GM21825 (cell line): ENCODE results near the gene NEMF.
A peak's percentile ranks its signal among the peaks of the same experiment; 100 is the strongest.
"Not testable (repeated sequence)": the region's sequence is repeated elsewhere in the genome, so short reads cannot be mapped to it uniquely, and the experiment has no call there.

ENCODE experiments used
- ATAC-seq: cut with Tn5 transposase; IDR thresholded peaks from one replicate; pipeline ENCODE4 v1.9.1; 2021; ENCODE audit warnings: mild to moderate bottlenecking, moderate library complexity; ENCODE audit not compliant: unreplicated experiment

NEMF gene

GRCh38 chr14:49820176-49820575 lies 32.4 kb downstream of the NEMF start:
- ATAC-seq, result no peak

DNA sequence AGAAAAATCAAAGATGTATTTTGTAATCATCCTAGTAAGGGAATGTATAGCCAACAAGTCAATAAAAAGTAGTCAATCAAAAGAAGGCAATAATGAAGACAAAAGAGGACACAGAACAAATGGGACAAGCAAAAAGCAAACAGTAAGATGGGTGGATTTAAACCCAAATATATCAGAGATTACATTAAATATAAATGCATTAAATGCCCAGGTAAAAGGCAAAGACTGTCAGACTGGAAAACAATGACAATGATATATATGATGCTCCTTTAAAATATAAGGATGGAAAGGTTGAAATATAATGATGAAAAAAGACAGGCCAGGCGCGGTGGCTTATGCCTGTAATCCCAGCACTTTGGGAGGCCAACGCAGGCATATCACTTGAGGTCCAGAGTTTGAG lies 35.7 kb downstream of the NEMF start:
- no peak for ATAC-seq

GRCh38 chr14:49816118-49816517 lies 36.5 kb downstream of the NEMF start:
- ATAC-seq, result not testable (repeated sequence)

- no peak for ATAC-seq
Observed at GRCh38 chr14:49808780-49809179, 43.8 kb downstream of the NEMF start.

- ATAC-seq, result no peak
Observed at GRCh38 chr14:49796025-49796424, 56.6 kb downstream of the NEMF start.

DNA sequence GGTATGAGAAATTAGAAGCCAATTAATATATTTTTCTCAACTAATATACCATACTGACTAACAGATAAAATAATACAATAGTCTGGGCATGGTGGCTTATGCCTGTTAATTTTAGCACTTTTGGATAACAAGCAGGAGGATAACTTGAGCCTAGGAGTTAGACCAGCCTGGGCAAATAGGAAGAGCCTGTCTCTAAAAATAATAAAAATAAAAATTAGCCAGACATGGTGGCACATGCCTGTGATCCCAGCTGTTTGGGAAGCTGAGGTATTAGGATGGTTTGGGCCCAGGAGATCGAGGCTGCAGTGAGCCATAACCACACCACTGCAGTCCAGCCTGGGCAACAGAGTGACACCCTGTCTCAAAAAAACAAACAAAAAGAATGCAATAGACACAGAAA lies 60.0 kb downstream of the NEMF start:
- ATAC-seq, result no peak

- ATAC-seq, result no peak
Observed at GRCh38 chr14:49786315-49786714, 66.3 kb downstream of the NEMF start.

GRCh38 chr14:49783394-49784014 lies 69.1 kb downstream of the NEMF start:
- no peak for ATAC-seq

DNA sequence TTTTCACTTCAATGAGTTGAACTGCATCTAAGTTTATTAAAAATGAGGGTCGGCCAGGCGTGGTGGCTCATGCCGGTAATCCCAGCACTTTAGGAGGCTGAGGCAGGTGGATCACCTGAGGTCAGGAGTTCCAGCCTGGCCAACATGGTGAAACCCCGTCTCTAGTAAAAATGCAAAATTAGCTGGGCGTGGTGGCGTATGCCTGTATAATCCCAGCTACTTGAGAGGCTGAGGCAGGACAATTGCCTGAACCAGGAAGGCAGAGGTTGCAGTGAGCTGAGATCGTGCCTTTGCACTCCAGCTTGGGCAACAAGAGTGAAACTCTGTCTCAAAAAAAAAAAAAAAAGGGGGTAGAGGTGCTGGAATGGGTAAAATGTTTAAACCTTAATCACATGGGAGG lies 71.5 kb downstream of the NEMF start:
- not testable (repeated sequence) for ATAC-seq

GRCh38 chr14:49778421-49778820 lies 74.2 kb downstream of the NEMF start:
- ATAC-seq, result no peak

DNA sequence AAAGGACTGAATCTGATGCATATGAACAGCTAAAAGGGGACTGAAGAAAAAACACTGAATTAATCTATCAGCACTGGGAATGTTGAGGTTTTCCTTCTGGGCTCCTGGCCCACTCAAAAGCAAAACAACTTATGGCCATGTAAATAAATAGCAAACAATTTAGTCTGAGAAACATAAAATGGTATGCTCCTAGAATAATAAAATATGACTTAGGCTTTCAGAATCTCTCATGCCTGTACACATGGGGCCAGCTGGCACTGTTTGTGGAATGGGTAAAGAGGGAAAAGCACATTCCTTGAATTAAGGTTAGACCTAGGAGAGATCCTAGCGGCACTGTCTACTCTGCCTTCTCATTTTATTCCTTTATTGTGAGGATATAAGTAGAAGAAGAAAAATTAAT lies 78.5 kb downstream of the NEMF start:
- ATAC-seq, result no peak

DNA sequence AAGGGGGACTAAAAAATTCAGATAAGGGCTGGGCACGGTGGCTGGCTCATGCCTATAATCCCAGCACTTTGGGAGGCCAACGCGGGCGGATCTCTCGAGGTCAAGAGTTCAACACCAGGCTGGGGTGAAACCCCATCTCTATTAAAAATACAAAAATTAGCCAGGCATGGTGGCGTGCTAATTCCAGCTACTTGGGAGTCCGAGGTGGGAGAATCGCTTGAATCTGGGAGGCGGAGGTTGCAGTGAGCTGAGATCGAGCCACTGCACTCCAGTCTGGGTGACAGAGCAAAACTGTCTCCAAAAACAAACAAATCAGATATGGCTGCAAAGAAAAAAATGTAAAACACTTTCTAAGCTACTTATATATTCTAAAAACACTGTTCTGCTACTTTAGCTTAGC lies 80.9 kb downstream of the NEMF start:
- not testable (repeated sequence) for ATAC-seq

DNA sequence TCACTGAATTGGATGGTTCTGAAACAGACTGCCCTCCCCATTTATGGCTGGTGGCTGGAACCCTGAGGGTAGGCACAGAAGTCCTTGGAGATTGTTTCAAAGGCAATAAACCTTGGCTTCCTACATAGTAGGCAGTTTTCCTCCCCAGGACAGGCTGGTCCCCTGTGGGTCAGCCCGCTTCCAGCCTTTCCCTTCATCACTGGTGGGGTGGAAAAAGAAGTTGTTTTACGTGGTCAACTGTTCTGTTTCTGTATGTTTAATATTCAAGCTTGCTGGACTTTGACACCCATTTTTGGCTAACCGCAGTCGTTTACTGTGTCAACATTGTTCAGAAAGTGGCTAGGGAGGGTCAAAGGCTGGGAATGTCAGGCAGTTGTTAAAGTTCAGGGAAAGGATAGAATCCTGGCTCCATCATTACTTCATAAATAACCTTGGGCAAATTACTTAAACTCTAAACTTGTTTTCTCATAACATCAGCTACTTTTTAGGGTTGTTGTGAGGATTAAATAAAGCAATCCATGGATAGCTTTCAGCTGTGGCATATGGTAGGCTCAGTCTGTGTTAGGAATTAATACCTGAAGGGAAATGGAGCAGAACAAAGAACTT lies 82.3 kb downstream of the NEMF start:
- ATAC-seq, result no peak

DNA sequence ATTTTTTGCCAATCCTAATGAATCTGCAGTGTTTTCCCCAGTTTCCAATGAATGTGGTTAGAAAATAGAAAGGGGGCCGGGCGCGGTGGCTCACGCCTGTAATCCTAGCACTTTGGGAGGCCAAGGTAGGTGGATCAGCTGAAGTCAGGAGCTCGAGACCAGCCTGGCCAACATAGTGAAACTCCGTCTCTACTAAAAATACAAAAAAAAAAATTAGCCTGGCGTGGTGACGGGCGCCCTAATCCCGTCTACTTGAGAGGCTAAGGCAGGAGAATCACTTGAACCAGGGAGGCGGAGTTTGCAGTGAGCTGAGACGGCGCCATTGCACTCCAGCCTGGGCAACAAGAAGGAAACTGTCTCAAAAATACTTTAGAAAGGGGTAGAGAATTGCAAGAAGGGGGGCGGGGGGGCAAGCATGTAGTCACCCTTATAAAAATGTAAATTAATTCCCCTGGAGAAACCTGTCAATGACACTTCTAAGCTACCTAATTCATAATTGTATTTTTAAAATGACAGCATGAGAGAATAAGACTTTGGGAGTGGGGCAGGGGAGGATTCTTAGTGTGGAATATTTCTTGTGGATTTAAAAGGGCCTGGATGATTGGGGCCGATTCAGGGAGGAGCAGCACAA lies 82.9 kb downstream of the NEMF start:
- no peak for ATAC-seq

DNA sequence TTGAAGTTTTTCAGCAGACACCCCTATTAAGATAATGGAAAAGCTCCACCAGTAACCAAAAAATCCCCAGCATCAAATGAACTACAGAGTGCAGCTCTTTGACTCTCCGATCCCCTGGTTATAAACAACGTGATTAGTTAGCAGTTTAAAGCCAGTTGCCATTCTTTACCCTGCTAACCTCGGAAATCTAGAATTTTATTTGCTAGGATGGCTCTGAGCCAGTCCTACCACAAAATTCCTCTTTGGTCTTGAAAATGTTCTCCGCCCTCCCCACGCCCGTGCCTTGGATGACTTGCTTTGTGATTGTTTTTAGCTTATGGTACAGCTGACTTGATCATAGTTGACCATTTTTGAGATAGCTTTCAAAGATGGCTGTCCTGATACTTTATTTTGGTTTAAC lies 83.4 kb downstream of the NEMF start:
- ATAC-seq, result no peak

DNA sequence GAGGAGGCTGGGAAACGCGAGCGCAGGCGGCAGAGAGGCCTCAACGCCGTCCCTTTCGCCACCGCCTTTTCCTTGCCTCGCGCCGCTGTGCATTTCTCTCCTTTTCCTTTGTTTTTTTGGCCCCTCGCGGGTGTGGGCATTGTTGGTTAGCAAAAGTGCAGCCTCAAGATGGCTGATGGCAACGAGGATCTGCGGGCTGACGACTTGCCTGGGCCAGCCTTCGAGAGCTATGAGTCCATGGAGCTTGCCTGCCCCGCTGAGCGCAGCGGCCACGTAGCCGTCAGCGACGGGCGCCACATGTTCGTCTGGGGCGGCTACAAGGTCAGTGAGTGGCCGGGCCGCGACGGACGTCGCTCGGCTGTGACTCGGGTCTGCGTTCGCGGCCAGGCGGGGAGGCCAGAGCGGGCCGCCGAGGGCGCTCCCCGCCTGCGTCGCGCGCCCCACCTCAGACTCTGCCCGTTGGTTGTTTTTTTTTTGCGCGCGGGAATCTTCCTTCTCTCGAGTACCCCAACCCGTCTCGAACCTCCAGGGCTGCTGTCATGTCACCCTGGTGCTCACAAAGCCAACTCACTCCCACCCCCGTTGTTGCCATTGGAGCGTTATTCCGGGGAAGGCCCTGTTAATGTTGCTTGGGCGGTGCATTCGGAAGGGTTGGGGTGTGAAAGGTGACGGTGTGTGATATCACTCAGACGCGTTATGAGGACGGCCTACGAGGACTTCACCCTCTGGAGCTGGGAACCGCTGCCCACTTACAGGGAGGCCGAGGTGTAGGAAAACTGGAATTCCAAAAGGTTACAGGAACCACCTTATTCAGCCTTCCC lies 84.1 kb downstream of the NEMF start:
- ATAC-seq, result peak; percentile 29

DNA sequence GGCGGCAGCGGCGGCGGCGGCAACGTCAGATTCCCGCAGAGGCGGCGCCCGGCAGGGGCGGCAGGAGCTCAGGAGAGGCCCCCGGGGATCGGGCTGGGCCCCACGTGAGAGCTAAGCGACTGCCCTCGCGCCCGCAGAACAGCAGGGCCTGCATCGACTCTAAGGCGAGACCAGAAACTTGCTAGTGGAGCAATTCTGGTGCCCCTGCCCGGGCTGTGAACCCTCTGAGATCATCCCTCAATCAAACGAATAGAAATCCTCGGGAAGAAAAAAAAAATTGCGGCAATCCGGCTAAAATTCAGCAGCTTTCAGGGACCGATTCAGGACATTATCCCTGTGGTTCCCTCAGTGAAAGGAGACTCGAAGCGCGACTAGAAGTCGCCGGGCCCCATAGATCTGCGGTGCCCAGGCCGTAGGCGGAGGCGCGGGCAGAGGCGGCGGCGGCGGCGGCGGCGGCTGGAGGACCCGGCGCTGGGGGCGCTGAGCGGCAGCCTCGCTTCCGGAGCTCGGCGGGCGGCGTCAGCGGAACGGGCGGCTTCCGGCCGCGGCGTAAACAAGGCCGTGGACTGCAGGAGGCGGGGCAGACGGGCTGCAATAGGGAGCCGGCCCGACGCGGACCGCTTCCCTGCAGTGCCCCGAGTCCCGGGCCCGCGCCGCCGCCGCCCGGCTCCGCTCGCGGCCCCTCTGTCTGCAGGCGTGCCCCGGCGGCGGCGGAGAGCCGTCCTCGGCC lies 84.9 kb downstream of the NEMF start, which contains the start of gene KLHDC2:
Gene KLHDC2 (plus strand): TSS at position 583 of the 730 bp plus-strand sequence. CDS start 316 bp downstream, outside the sequence.
- ATAC-seq, result peak; percentile 95

DNA sequence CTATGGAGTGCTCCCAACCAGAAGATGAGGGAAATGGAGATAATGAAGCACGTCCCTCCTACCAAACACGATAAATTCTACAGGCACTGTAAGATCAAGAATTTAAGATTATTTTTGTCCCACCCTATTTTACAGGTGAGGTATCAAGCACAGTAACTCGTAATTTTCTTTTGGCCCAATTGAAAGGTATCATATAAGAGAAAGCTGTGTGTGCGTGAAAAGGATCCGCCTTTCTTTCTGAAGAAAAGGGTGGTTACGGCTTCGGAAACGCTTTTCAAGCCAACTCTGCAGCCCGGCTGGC lies 85.4 kb downstream of the NEMF start:
- ATAC-seq, result no peak

DNA sequence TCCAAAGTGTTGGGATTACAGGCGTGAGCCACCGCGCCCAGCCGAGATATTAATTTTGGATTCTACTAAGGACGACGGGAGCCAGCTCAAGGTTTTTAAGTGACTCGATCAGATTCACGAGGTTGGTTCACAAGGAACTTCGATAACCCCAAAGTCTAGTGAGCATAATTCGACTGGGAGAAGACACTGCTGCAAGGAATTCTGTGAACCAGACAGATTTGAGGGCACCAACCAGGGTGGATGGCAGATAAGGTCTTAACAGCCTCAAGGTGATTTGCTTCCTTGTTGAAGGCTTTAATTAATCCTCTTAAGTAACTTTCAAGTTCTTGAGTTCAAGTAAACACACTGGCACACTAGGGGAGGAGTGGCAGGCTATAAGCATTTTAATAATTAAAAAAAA lies 85.7 kb downstream of the NEMF start:
- no peak for ATAC-seq

DNA sequence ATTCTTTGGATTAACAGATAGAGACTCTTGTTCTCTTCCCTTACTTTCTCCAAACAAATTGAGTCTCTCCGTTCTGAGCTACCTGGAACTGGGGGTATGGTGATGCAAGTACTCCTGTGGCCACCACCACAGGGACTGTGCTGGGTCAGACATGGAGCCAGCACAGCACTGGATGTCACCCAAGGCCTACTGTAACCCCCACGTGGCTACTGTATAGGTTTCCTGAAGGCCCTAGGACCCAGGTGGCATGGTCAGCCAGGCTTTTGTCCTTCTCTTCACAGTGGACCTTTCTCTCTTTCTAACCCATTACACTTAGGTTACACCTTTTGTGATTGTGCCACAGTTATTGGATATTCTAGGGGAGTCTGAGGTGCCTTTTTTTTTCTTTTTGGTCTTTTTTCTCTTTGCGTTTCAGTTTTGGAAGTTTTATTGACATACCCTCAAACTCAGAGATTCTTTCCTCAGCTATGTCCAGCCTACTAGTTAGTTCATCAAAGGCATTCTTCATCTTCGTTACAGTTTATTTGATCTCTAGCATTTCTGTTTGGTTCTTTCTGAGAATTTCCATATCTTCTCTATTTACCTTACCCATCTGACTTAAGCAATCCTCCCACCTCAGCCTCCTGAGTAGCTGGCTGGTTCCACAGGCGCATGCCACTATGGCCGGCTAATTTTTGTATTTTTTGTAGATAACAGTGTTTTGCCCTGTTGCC lies 90.6 kb downstream of the NEMF start:
- ATAC-seq, result no peak
